ENCODE measurements around the gene FBXL15.

The FBXL15 gene

DNA sequence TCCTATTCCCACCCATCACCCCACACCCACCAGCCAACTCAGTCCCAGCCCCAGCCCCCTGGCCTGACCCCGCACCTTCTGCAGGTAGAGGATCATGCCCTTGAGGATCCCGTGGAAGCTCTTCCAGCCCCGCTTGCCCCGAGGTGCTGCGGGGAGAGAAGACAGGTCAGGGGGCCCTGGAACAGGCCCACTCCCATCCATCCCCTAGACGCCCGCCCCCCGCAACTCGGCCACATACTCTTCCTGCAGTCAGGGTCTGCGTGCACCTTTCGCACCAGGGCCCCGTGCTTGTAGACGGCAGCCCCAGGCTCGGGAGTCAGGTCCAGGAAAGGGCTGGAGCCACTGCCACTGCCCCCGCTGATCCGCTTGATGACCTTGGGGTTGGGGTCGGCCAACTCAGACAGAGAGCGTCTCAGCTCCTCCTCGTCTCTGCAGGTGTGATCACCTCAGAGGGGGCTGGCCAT lies 15.5 kb upstream of the FBXL15 start:
- no peaks in the 10 kb centered on the region for H4K20me1 ChIP-seq (ENCODE audit: insufficient read depth)
- no peaks in the 10 kb centered on the region for H3K36me3 ChIP-seq (ENCODE audit: insufficient read depth)
- H3K4me1 ChIP-seq (ENCODE audit: low read depth, poor library complexity, severe bottlenecking) = no peaks in the 10 kb centered on the region
- no peak for TF ChIP-seq CTCF (conservative IDR thresholded peaks at IDR 0.05; ENCODE audit: low read depth, low read length)
- H3K79me2 ChIP-seq (ENCODE audit: insufficient read depth, low read depth) = no peaks in the 10 kb centered on the region
- no peak overlapping the region for H3K4me2 ChIP-seq
- H3K9ac ChIP-seq = no peak overlapping the region
- no peak overlapping the region for H3K4me3 ChIP-seq (IDR thresholded peaks at IDR 0.05; ENCODE audit: insufficient read depth, low read depth, low read length)
- no peak overlapping the region for H2AFZ ChIP-seq (ENCODE audit: low read depth)
- H3K27me3 ChIP-seq (ENCODE audit: insufficient read depth, low read depth) = peaks cover 13% of the 10 kb centered on the region
- no peak overlapping the region for H3K27ac ChIP-seq

DNA sequence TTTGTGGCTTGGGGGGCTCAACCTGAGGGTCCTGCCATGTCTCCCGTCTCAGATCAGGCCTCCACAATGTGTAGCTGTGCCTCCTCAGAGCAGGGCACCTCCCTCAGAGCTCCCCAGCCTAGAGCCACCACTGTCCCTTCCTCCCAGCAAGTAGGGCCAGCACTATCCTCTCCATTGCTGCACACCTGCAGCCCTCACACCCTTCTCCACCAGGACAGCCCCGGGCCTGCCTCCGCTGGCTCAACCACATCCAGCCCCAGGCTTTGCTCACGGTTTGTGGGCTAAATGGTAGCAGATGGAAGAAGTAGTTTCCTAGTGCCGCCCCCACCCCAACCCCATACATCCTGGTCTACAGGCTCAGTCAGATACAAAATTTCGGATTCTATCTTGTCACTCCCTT lies 15.0 kb upstream of the FBXL15 start:
- no peak overlapping the region for H3K4me3 ChIP-seq (IDR thresholded peaks at IDR 0.05; ENCODE audit: insufficient read depth, low read depth, low read length)
- TF ChIP-seq CTCF (conservative IDR thresholded peaks at IDR 0.05; ENCODE audit: low read depth, low read length) = no peak
- no peaks in the 10 kb centered on the region for H3K4me1 ChIP-seq (ENCODE audit: low read depth, poor library complexity, severe bottlenecking)
- H3K79me2 ChIP-seq (ENCODE audit: insufficient read depth, low read depth) = no peaks in the 10 kb centered on the region
- H3K4me2 ChIP-seq = no peak overlapping the region
- no peak overlapping the region for H3K9ac ChIP-seq
- H2AFZ ChIP-seq (ENCODE audit: low read depth) = no peak overlapping the region
- H4K20me1 ChIP-seq (ENCODE audit: insufficient read depth) = no peaks in the 10 kb centered on the region
- peaks cover 18% of the 10 kb centered on the region for H3K27me3 ChIP-seq (ENCODE audit: insufficient read depth, low read depth)
- no peak overlapping the region for H3K27ac ChIP-seq
- H3K36me3 ChIP-seq (ENCODE audit: insufficient read depth) = no peaks in the 10 kb centered on the region

GRCh38 chr10:102406815-102407214 lies 13.8 kb upstream of the FBXL15 start:
- no peaks in the 10 kb centered on the region for H3K79me2 ChIP-seq (ENCODE audit: insufficient read depth, low read depth)
- no peak overlapping the region for H3K9ac ChIP-seq
- no peak for TF ChIP-seq CTCF (conservative IDR thresholded peaks at IDR 0.05; ENCODE audit: low read depth, low read length)
- no peaks in the 10 kb centered on the region for H4K20me1 ChIP-seq (ENCODE audit: insufficient read depth)
- H3K27me3 ChIP-seq (ENCODE audit: insufficient read depth, low read depth) = peaks cover 30% of the 10 kb centered on the region
- no peak overlapping the region for H3K27ac ChIP-seq
- H3K4me1 ChIP-seq (ENCODE audit: low read depth, poor library complexity, severe bottlenecking) = no peaks in the 10 kb centered on the region
- H3K36me3 ChIP-seq (ENCODE audit: insufficient read depth) = no peaks in the 10 kb centered on the region
- no peak overlapping the region for H3K4me3 ChIP-seq (IDR thresholded peaks at IDR 0.05; ENCODE audit: insufficient read depth, low read depth, low read length)
- H2AFZ ChIP-seq (ENCODE audit: low read depth) = no peak overlapping the region
- H3K4me2 ChIP-seq = no peak overlapping the region

GRCh38 chr10:102407425-102408130 lies 13.1 kb upstream of the FBXL15 start:
- Histone ChIP-seq H3K4me2 (no peak overlapping the region), H4K20me1 (ENCODE audit: insufficient read depth) (no peaks in the 10 kb centered on the region), H3K27me3 (ENCODE audit: insufficient read depth, low read depth) (peaks cover 37% of the 10 kb centered on the region), H3K27ac (no peak overlapping the region), H3K9ac (no peak overlapping the region), H3K36me3 (ENCODE audit: insufficient read depth) (no peaks in the 10 kb centered on the region), H2AFZ (ENCODE audit: low read depth) (no peak overlapping the region), H3K4me1 (ENCODE audit: low read depth, poor library complexity, severe bottlenecking) (no peaks in the 10 kb centered on the region), H3K4me3 (IDR thresholded peaks at IDR 0.05; ENCODE audit: insufficient read depth, low read depth, low read length) (no peak overlapping the region), H3K79me2 (ENCODE audit: insufficient read depth, low read depth) (no peaks in the 10 kb centered on the region)
- TF ChIP-seq CTCF (conservative IDR thresholded peaks at IDR 0.05; ENCODE audit: low read depth, low read length) = no peak

Measured in KMS-11 (cell line).